Natural killer cell (primary cell): ENCODE measurements around the gene DRC3. TPM values are rescaled to one million over a fixed set of nuclear protein-coding genes. Genes with fewer than 3 reads are reported as not detected.

ENCODE experiments used
- ATAC-seq, 3 donors: fragments of 150-1000 bp in 2 of 3; fragments of 200-7000 bp in 1 of 3; cut with Tn5 transposase; 1 replicate in 1 of 3; 2 replicates in 2 of 3; pipeline ENCODE4 v1.10.0; 2021; ENCODE audit warnings: mild to moderate bottlenecking in 2 of 3, moderate library complexity in 2 of 3
- DNase-seq, 2 donors: peaks; one replicate each; pipeline versions ENCODE4 v3.0.0 to v3.0.0-alpha.2; 2013 to 2021; ENCODE audit warnings: mixed read lengths in 1 of 2
- H3K27ac ChIP-seq: one replicate; pipeline ENCODE4 v1.5.1; 2013; ENCODE audit warnings: mild to moderate bottlenecking, low read length
- H3K27me3 ChIP-seq: one replicate; pipeline ENCODE4 v1.6.1; 2013; ENCODE audit warnings: low read length; ENCODE audit not compliant: control insufficient read depth, insufficient read depth
- H3K36me3 ChIP-seq: one replicate; pipeline ENCODE4 v1.6.1; 2013; ENCODE audit warnings: low read length; ENCODE audit not compliant: control insufficient read depth, insufficient read depth
- H3K4me1 ChIP-seq: one replicate; pipeline ENCODE4 v1.6.1; 2013; ENCODE audit warnings: low read length; ENCODE audit not compliant: control insufficient read depth, insufficient read depth
- H3K4me3 ChIP-seq: one replicate; pipeline ENCODE4 v1.5.1; 2013; ENCODE audit warnings: low read length
- H3K9me3 ChIP-seq: one replicate; pipeline ENCODE4 v1.6.1; 2013; ENCODE audit warnings: low read length; ENCODE audit not compliant: control insufficient read depth, insufficient read depth
- H3K27ac Mint-ChIP-seq, 2 donors: one replicate each; pipeline ENCODE4 v1.8.0; 2022; ENCODE audit warnings: mild to moderate bottlenecking in 2 of 2, mixed read lengths in 2 of 2, moderate library complexity in 1 of 2
- H3K27me3 Mint-ChIP-seq, 2 donors: one replicate each; pipeline ENCODE4 v1.8.0; 2022; ENCODE audit warnings: low read depth in 2 of 2, mixed read lengths in 2 of 2
- H3K36me3 Mint-ChIP-seq: one replicate; pipeline ENCODE4 v1.8.0; 2022; ENCODE audit warnings: mixed read lengths
- H3K4me1 Mint-ChIP-seq, 2 donors: one replicate each; pipeline ENCODE4 v1.8.0; 2022; ENCODE audit warnings: mixed read lengths in 2 of 2
- H3K4me3 Mint-ChIP-seq: one replicate; pipeline ENCODE4 v1.8.0; 2022; ENCODE audit warnings: mild to moderate bottlenecking, moderate library complexity, mixed read lengths
- H3K9me3 Mint-ChIP-seq, 2 donors: one replicate each; pipeline ENCODE4 v1.8.0; 2022; ENCODE audit warnings: mixed read lengths in 2 of 2
- CTCF ChIP-seq: fragments of 200-600 bp; IDR thresholded peaks from one replicate; pipeline ENCODE4 v1.8.0; 2022; ENCODE audit warnings: antibody characterized with exemption
- WGBS: methylation state at CpG from one replicate; pipeline ENCODE4 v1.1.7; 2013; ENCODE audit warnings: missing lambda C conversion rate; ENCODE audit not compliant: insufficient coverage; 5-methylcytosine and 5-hydroxymethylcytosine counted together
- intact Hi-C: fragments of 100-400 bp; cut with micrococcal nuclease; formaldehyde crosslinking; loops from one replicate; pipeline ENCODE4 v1.14.2; 2022
- total RNA-seq, 4 donors: library from RNA; stranded (reverse); fragments of 120-200 nt in 1 of 4; gene quantifications; one replicate each; pipeline versions ENCODE4 v1.2.3 to v1.2.4, GENCODE V29; 2013 to 2022

DRC3 gene
- total RNA-seq, 3 donors from 2014 or later (not counting 1 experiment from before 2014, with no cell fraction given) = 0.26 to 0.78 TPM; not detected in 1

GRCh38 chr17:17963066-17963465 lies 9.6 kb upstream of the DRC3 start:
- no peaks in the 10 kb centered on the region for H3K36me3 ChIP-seq
- H3K4me3 Mint-ChIP-seq = no peak overlapping the region
- no peak for DNase-seq
- no peak overlapping the region for H3K27ac ChIP-seq
- WGBS = 89% methylated on average over 4 of the region's 4 CpGs
- peaks cover 15% of the 10 kb centered on the region for H3K4me1 ChIP-seq
- ATAC-seq = no peak
- H3K27ac Mint-ChIP-seq = no peak overlapping the region
- intact Hi-C loops = no loop called here
- H3K27me3 Mint-ChIP-seq = no peaks in the 10 kb centered on the region
- no peak for TF ChIP-seq CTCF
- no peaks in the 10 kb centered on the region for H3K9me3 Mint-ChIP-seq
- no peaks in the 10 kb centered on the region for H3K9me3 ChIP-seq
- H3K4me1 Mint-ChIP-seq = peaks cover 44 to 70% of the 10 kb centered on the region in 2 donors
- no peaks in the 10 kb centered on the region for H3K27me3 ChIP-seq
- no peaks in the 10 kb centered on the region for H3K36me3 Mint-ChIP-seq
- no peak overlapping the region for H3K4me3 ChIP-seq

GRCh38 chr17:17963694-17964436 lies 8.8 kb upstream of the DRC3 start:
- H3K9me3 Mint-ChIP-seq = no peaks in the 10 kb centered on the region
- H3K4me3 Mint-ChIP-seq = no peak overlapping the region
- peaks cover 37 to 62% of the 10 kb centered on the region in 2 donors for H3K4me1 Mint-ChIP-seq
- no peak for TF ChIP-seq CTCF
- no peaks in the 10 kb centered on the region for H3K36me3 Mint-ChIP-seq
- WGBS = 65% methylated on average over 4 of the region's 7 CpGs
- Histone ChIP-seq H3K36me3 (no peaks in the 10 kb centered on the region), H3K27me3 (no peaks in the 10 kb centered on the region), H3K9me3 (no peaks in the 10 kb centered on the region), H3K27ac (no peak overlapping the region), H3K4me3 (no peak overlapping the region), H3K4me1 (peaks cover 9% of the 10 kb centered on the region)
- ATAC-seq (no peak), DNase-seq (no peak)
- intact Hi-C loops = no loop called here
- H3K27ac Mint-ChIP-seq = peak overlapping the region in 1 of 2 donors; percentile 31
- H3K27me3 Mint-ChIP-seq = no peaks in the 10 kb centered on the region

- Mint-ChIP-seq H3K27me3 (no peaks in the 10 kb centered on the region), H3K9me3 (no peaks in the 10 kb centered on the region), H3K4me3 (no peak overlapping the region), H3K27ac (no peak overlapping the region), H3K36me3 (no peaks in the 10 kb centered on the region), H3K4me1 (peaks cover 29 to 54% of the 10 kb centered on the region in 2 donors)
- Histone ChIP-seq H3K9me3 (no peaks in the 10 kb centered on the region), H3K4me1 (peaks cover 5% of the 10 kb centered on the region), H3K27me3 (no peaks in the 10 kb centered on the region), H3K36me3 (no peaks in the 10 kb centered on the region), H3K4me3 (no peak overlapping the region), H3K27ac (no peak overlapping the region)
- ATAC-seq (no peak), DNase-seq (no peak)
- TF ChIP-seq CTCF = no peak
- 100% methylated on average over 3 of the region's 4 CpGs for WGBS
- intact Hi-C loops = no loop called here
These were observed 8.0 kb upstream of the DRC3 start for GRCh38 chr17:17964710-17965109.
